ENCODE data around the gene ARSG. TPM values are rescaled to one million over a fixed set of nuclear protein-coding genes. Genes with fewer than 3 reads are reported as not detected.
"Not testable (repeated sequence)": the region's sequence is repeated elsewhere in the genome, so short reads cannot be mapped to it uniquely, and the experiment has no call there.

ARSG gene
- total and polyA plus RNA-seq, 2 of the 4 experiments (the other 2 are of a cell fraction): 2.9 to 3.0 TPM

DNA sequence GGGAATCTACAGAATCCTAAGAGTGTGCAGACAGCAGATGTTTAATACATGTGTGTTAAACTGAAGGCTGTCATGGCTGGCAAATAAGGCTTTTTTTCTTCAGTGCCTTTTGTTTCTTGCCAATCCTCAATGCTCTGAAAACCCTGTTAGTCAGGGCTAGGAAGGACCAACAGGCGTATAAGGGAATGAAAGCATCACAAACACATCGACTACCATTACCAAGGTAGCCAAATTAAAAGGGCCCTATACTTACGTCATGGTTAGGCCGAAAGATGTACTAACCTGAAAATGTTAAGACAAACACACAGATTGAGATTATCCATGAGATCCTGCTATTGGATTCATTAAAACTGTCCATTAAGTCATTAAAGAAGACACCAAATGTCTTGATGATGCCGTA is 13.5 kb upstream of the ARSG start:
- no peak overlapping the region for H4K91ac ChIP-seq (ENCODE audit: insufficient read depth, low read depth, low read length)
- ATAC-seq (ENCODE audit: low read depth) (no peak), DNase-seq (no peak)
- H2AFZ ChIP-seq (replicated peaks; ENCODE audit: low read length, poor library complexity): no peak overlapping the region
- no peak overlapping the region for H3K14ac ChIP-seq (replicated peaks; ENCODE audit: low read depth, low read length)
- H3K18ac ChIP-seq (ENCODE audit: low read depth, low read length): no peak overlapping the region
- no peak overlapping the region for H4K5ac ChIP-seq (ENCODE audit: low read depth, low read length)
- no peaks in the 10 kb centered on the region for H3K4me1 ChIP-seq (ENCODE audit: control insufficient read depth, insufficient read depth, low read length)
- no peak overlapping the region for H3K4me3 ChIP-seq (ENCODE audit: insufficient read depth, low read depth, low read length)
- POLR2A ChIA-PET (ENCODE audit: unreplicated experiment): no interaction called here
- H3K9me3 ChIP-seq (ENCODE audit: control insufficient read depth, insufficient read depth, low read length): peaks cover 8% of the 10 kb centered on the region
- no peak overlapping the region for H4K8ac ChIP-seq (ENCODE audit: low read depth in 2 of 2, low read length in 2 of 2)
- no peak overlapping the region for H3K4ac ChIP-seq (ENCODE audit: low read depth, low read length)
- in situ Hi-C loops (cut with MboI; ENCODE audit: low sequenced_read_pairs): no loop called here
- H2BK20ac ChIP-seq (ENCODE audit: low read depth, low read length): no peak overlapping the region
- H4K20me1 ChIP-seq (ENCODE audit: insufficient read depth, low read length): no peaks in the 10 kb centered on the region
- H3K79me1 ChIP-seq (ENCODE audit: low read depth in 1 of 2, low read length in 2 of 2): no peaks in the 10 kb centered on the region
- H3K9me1 ChIP-seq (ENCODE audit: insufficient read depth, low read length): no peaks in the 10 kb centered on the region
- H2BK15ac ChIP-seq (ENCODE audit: low read depth, low read length): no peak overlapping the region
- no peak overlapping the region for H2BK5ac ChIP-seq (ENCODE audit: low read depth, low read length, poor library complexity, severe bottlenecking)
- intact Hi-C loops (cut with micrococcal nuclease): no loop called here
- H3K4me2 ChIP-seq (ENCODE audit: low read depth, low read length): no peak overlapping the region
- H3K27ac ChIP-seq (ENCODE audit: insufficient read depth, low read length): no peak overlapping the region
- H3K36me3 ChIP-seq (ENCODE audit: control insufficient read depth, insufficient read depth, low read length): no peaks in the 10 kb centered on the region
- H2AK5ac ChIP-seq (ENCODE audit: low read depth, low read length): no peak overlapping the region
- no peak overlapping the region for H3K23ac ChIP-seq (ENCODE audit: low read depth, low read length)
- no peaks in the 10 kb centered on the region for H3K27me3 ChIP-seq (ENCODE audit: control insufficient read depth, insufficient read depth, low read length)
- BruUV-seq (replicated peaks): no TSS peak
- dilution Hi-C loops (cut with HindIII; ENCODE audit: low sequenced_read_pairs, unreplicated experiment): no loop called here
- H3K56ac ChIP-seq (ENCODE audit: extremely low read depth, insufficient read depth, low read length): no peak overlapping the region
- no peak overlapping the region for H2BK120ac ChIP-seq (ENCODE audit: low read depth, low read length)
- H3K9ac ChIP-seq (ENCODE audit: low read depth, low read length): no peak overlapping the region
- no peak overlapping the region for H2AK9ac ChIP-seq (replicated peaks; ENCODE audit: low read depth, low read length, poor library complexity)
- TF ChIP-seq RCOR1 (IDR thresholded peaks at IDR 0.05; ENCODE audit: insufficient replicate concordance, low read length): no peak
- no peak for TF ChIP-seq BHLHE40 (IDR thresholded peaks at IDR 0.05; ENCODE audit: low read depth, low read length)
- TF ChIP-seq, protein P1, sequence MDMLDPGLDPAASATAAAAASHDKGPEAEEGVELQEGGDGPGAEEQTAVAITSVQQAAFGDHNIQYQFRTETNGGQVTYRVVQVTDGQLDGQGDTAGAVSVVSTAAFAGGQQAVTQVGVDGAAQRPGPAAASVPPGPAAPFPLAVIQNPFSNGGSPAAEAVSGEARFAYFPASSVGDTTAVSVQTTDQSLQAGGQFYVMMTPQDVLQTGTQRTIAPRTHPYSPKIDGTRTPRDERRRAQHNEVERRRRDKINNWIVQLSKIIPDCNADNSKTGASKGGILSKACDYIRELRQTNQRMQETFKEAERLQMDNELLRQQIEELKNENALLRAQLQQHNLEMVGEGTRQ (IDR thresholded peaks at IDR 0.05; ENCODE audit: low read depth, low read length): no peak
- TF ChIP-seq RAD21 (IDR thresholded peaks at IDR 0.05; ENCODE audit: low read length): no peak
- no peak for TF ChIP-seq MAFK (IDR thresholded peaks at IDR 0.05; ENCODE audit: low read depth, low read length)
- CTCF ChIA-PET: no interaction called here
- WGBS, 2 experiments (ENCODE audit: extremely low coverage in 2 of 2, insufficient read length in 1 of 2): no CpG with 5 or more reads among the region's 5 CpGs

DNA sequence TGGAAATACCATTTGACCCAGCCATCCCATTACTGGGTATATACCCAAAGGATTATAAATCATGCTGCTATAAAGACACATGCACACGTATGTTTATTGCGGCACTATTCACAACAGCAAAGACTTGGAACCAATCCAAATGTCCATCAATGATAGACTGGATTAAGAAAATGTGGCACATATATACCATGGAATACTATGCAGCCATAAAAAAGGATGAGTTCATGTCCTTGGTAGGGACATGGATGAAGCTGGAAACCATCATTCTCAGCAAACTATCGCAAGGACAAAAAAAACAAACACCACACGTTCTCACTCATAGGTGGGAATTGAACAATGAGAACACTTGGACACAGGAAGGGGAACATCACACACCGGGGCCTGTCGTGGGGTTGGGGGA is 9.3 kb upstream of the ARSG start:
- WGBS, 2 experiments (ENCODE audit: extremely low coverage in 2 of 2, insufficient read length in 1 of 2): no CpG with 5 or more reads among the region's 6 CpGs
- H4K5ac ChIP-seq (ENCODE audit: low read depth, low read length); in situ Hi-C loops (cut with MboI; ENCODE audit: low sequenced_read_pairs); H3K4me3 ChIP-seq (ENCODE audit: insufficient read depth, low read depth, low read length); DNase-seq; H3K4me2 ChIP-seq (ENCODE audit: low read depth, low read length); intact Hi-C loops (cut with micrococcal nuclease); H4K91ac ChIP-seq (ENCODE audit: insufficient read depth, low read depth, low read length); H3K9me1 ChIP-seq (ENCODE audit: insufficient read depth, low read length); H2AFZ ChIP-seq (replicated peaks; ENCODE audit: low read length, poor library complexity); POLR2A ChIA-PET (ENCODE audit: unreplicated experiment); H2AK9ac ChIP-seq (replicated peaks; ENCODE audit: low read depth, low read length, poor library complexity); H3K23ac ChIP-seq (ENCODE audit: low read depth, low read length); CTCF ChIA-PET; H3K4me1 ChIP-seq (ENCODE audit: control insufficient read depth, insufficient read depth, low read length); H2BK20ac ChIP-seq (ENCODE audit: low read depth, low read length); H3K27me3 ChIP-seq (ENCODE audit: control insufficient read depth, insufficient read depth, low read length); H2BK120ac ChIP-seq (ENCODE audit: low read depth, low read length); H2BK15ac ChIP-seq (ENCODE audit: low read depth, low read length); dilution Hi-C loops (cut with HindIII; ENCODE audit: low sequenced_read_pairs, unreplicated experiment); H3K79me1 ChIP-seq (ENCODE audit: low read depth in 1 of 2, low read length in 2 of 2); H3K18ac ChIP-seq (ENCODE audit: low read depth, low read length); ATAC-seq (ENCODE audit: low read depth); H4K20me1 ChIP-seq (ENCODE audit: insufficient read depth, low read length); BruUV-seq (replicated peaks); H3K4ac ChIP-seq (ENCODE audit: low read depth, low read length); H3K27ac ChIP-seq (ENCODE audit: insufficient read depth, low read length); H3K9me3 ChIP-seq (ENCODE audit: control insufficient read depth, insufficient read depth, low read length); H3K9ac ChIP-seq (ENCODE audit: low read depth, low read length); H2AK5ac ChIP-seq (ENCODE audit: low read depth, low read length); H3K36me3 ChIP-seq (ENCODE audit: control insufficient read depth, insufficient read depth, low read length); H3K14ac ChIP-seq (replicated peaks; ENCODE audit: low read depth, low read length); H3K56ac ChIP-seq (ENCODE audit: extremely low read depth, insufficient read depth, low read length); H4K8ac ChIP-seq (ENCODE audit: low read depth in 2 of 2, low read length in 2 of 2); H2BK5ac ChIP-seq (ENCODE audit: low read depth, low read length, poor library complexity, severe bottlenecking): not testable (repeated sequence)

Data from IMR-90 (cell line).